Calu3 (cell line): ENCODE results near the gene SASH3. TPM values are rescaled to one million over a fixed set of nuclear protein-coding genes. Genes with fewer than 3 reads are reported as not detected.

Experiments used
- Bru-seq: library from RNA; stranded (reverse); fragments of 400-500 nt; gene quantifications from one replicate; lab custom pipeline; 2021; lab: Mats Ljungman, UMichigan
- BruChase-seq, 2 experiments: library from RNA; stranded (reverse); fragments of 400-500 nt; gene quantifications; one replicate each; lab custom pipeline; 2021; lab: Mats Ljungman, UMichigan
- BruUV-seq: library from RNA; stranded (reverse); fragments of 400-500 nt; replicated peaks from 2 replicates; lab custom pipeline; 2021; lab: Mats Ljungman, UMichigan
- CTCF ChIA-PET: fragments of 300-600 bp; sonication (Branson Sonifier 250); formaldehyde crosslinking; loops from one replicate; lab custom pipeline; 2022; ENCODE audit warnings: antibody characterized with exemption; lab: Charles Lee
- DNase-seq: peaks from one replicate; pipeline ENCODE4 v3.0.0; 2022
- H3K27ac Mint-ChIP-seq: one replicate; pipeline ENCODE4 v1.8.0; 2022; ENCODE audit warnings: mixed read lengths; ENCODE audit not compliant: unreplicated experiment
- H3K27me3 Mint-ChIP-seq: one replicate; pipeline ENCODE4 v1.8.0; 2022; ENCODE audit warnings: mixed read lengths; ENCODE audit not compliant: unreplicated experiment
- H3K36me3 Mint-ChIP-seq: one replicate; pipeline ENCODE4 v1.8.0; 2022; ENCODE audit warnings: mild to moderate bottlenecking, moderate library complexity, mixed read lengths; ENCODE audit not compliant: insufficient read depth, unreplicated experiment
- H3K4me1 Mint-ChIP-seq: one replicate; pipeline ENCODE4 v1.8.0; 2022; ENCODE audit warnings: mild to moderate bottlenecking, low read depth, mixed read lengths; ENCODE audit not compliant: unreplicated experiment
- H3K4me3 Mint-ChIP-seq: one replicate; pipeline ENCODE4 v1.8.0; 2022; ENCODE audit warnings: mild to moderate bottlenecking, low read depth, moderate library complexity, mixed read lengths; ENCODE audit not compliant: unreplicated experiment
- H3K9me3 Mint-ChIP-seq: one replicate; pipeline ENCODE4 v1.8.0; 2022; ENCODE audit warnings: low read depth, mixed read lengths; ENCODE audit not compliant: unreplicated experiment
- intact Hi-C: fragments of 100-400 bp; cut with micrococcal nuclease; formaldehyde crosslinking; loops from one replicate; pipeline ENCODE4 v1.10.0; 2022; ENCODE audit not compliant: unreplicated experiment
- long read RNA-seq: library from polyadenylated mRNA; stranded (forward); transcript quantifications from one replicate; pipeline ENCODE4 v2.0.0, GENCODE V29; 2022
- total RNA-seq: library from RNA; stranded (reverse); gene quantifications from 2 replicates; pipeline ENCODE4 v1.2.3, GENCODE V29; 2022
- TF ChIP-seq, protein P1 (sequence below): fragments of 200-600 bp; IDR thresholded peaks from one replicate; pipeline ENCODE4 v1.8.0; 2022; ENCODE audit warnings: antibody characterized with exemption; ENCODE audit not compliant: unreplicated experiment

Gene SASH3
- not detected in 2 replicates for total RNA-seq
- not detected for Bru-seq, nascent RNA
- not detected for BruChase-seq, experiment 1, labeled RNA remaining after a 6-hour chase
- not detected for BruChase-seq, experiment 2, labeled RNA remaining after a 2-hour chase
- long read RNA-seq, result 0 reads

DNA sequence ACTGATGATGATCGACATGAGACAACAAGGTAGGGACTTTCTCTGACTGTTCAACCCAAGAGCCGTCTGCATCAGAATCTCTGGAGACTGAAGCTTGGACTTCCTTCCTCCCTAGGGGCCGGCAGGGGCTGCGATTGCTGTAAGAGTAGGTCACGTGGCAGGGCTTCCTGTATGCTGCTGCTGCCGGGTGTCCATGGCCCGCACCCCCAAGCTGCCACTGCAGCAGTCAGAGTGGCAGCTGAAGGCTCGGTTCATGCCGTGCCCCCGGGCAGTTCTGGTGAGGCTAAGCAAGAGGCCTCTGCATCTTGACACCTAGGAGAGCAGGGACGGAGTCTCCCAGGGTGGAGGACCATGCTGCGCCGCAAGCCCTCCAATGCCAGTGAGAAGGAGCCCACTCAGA lies at the start of gene SASH3:
TSS of gene SASH3 (plus strand) at position 203 of the 400 bp plus-strand sequence. CDS start at position 352, 149 bp downstream.
- TF ChIP-seq, protein P1, sequence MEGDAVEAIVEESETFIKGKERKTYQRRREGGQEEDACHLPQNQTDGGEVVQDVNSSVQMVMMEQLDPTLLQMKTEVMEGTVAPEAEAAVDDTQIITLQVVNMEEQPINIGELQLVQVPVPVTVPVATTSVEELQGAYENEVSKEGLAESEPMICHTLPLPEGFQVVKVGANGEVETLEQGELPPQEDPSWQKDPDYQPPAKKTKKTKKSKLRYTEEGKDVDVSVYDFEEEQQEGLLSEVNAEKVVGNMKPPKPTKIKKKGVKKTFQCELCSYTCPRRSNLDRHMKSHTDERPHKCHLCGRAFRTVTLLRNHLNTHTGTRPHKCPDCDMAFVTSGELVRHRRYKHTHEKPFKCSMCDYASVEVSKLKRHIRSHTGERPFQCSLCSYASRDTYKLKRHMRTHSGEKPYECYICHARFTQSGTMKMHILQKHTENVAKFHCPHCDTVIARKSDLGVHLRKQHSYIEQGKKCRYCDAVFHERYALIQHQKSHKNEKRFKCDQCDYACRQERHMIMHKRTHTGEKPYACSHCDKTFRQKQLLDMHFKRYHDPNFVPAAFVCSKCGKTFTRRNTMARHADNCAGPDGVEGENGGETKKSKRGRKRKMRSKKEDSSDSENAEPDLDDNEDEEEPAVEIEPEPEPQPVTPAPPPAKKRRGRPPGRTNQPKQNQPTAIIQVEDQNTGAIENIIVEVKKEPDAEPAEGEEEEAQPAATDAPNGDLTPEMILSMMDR, result no peak
- CTCF ChIA-PET, result no interaction called here
- Mint-ChIP-seq H3K27me3 (peaks cover 16% of the 10 kb centered on the region), H3K36me3 (no peaks in the 10 kb centered on the region), H3K4me3 (no peak within 1 kb of the TSS), H3K4me1 (peaks cover 10% of the 10 kb centered on the region), H3K9me3 (no peaks in the 10 kb centered on the region), H3K27ac (no peak within 1 kb of the TSS)
- BruUV-seq, result no TSS peak
- intact Hi-C loops, result no loop called here
- no peak for DNase-seq

DNA sequence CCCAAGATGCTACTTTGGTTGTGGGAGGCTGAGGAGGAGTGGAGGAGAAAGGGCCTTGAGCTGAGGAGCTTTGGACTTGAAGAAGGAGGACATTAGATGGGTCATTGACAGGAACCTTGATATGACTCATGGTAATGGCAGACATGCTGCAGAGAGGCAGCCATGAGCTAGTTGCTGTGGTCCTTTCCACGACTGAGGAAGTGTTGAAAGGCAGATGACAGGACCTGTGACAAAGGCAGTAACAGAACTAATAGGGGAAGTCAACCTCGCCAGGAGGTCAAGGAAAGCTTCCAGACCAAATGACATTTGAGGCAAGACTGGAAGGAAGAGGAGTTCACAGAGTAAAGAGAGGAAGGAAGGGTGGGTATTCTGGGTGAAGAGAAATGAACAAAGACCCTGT lies 48.5 kb upstream of the SASH3 start:
- TF ChIP-seq, protein P1, result no peak
- DNase-seq, result no peak
- intact Hi-C loops, result no loop called here
- H3K4me3 Mint-ChIP-seq, result no peak overlapping the region
- peaks cover 72% of the 10 kb centered on the region for H3K27me3 Mint-ChIP-seq
- H3K9me3 Mint-ChIP-seq, result peaks cover 3% of the 10 kb centered on the region
- BruUV-seq, result no TSS peak
- no peaks in the 10 kb centered on the region for H3K36me3 Mint-ChIP-seq
- no peak overlapping the region for H3K27ac Mint-ChIP-seq
- CTCF ChIA-PET, result no interaction called here
- H3K4me1 Mint-ChIP-seq, result no peaks in the 10 kb centered on the region

DNA sequence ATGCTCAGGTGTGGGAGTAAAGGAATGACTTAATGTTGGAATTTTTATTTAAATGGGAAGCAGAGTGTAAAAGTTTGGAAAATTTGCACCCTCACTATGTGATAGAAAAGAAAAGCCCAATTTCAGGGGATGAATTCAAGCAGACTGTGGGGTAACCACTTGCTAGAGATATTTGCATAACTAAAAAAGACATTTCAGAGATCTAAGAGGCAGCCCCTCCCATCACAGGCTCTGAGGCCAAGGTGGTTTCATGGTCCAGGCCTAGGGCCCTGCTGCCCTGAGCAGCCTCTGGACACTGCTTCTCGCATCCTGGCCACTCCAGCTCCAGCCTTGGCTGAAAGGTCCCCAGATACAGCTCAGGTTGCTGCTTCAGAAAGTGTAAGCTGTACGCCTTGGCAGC lies 46.9 kb upstream of the SASH3 start:
- BruUV-seq, result no TSS peak
- no peak overlapping the region for H3K4me3 Mint-ChIP-seq
- TF ChIP-seq, protein P1, result no peak
- H3K27ac Mint-ChIP-seq, result no peak overlapping the region
- H3K36me3 Mint-ChIP-seq, result no peaks in the 10 kb centered on the region
- CTCF ChIA-PET, result no interaction called here
- DNase-seq, result no peak
- intact Hi-C loops, result no loop called here
- no peaks in the 10 kb centered on the region for H3K4me1 Mint-ChIP-seq
- H3K27me3 Mint-ChIP-seq, result peaks cover 68% of the 10 kb centered on the region
- peaks cover 3% of the 10 kb centered on the region for H3K9me3 Mint-ChIP-seq

DNA sequence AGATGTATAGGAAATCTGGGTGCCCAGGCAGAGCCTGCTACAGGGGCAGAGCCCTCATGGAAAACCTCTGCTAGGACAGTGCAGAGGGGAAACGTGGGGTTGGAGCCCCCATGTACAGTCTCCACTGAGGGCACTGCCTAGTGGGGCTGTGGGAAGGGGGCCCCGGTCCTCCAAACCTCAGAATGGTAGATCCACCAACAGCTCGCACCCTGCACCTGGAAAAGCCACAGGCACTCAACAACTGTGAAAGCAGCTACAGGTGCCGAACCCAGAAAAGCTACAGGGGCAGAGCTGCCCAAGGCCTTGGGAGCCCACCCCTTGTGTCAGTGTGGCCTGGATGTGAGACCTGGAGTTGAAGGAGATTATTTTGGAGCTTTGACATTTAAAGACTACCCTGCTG lies 46.4 kb upstream of the SASH3 start:
- Mint-ChIP-seq H3K4me1 (no peaks in the 10 kb centered on the region), H3K27ac (no peak overlapping the region), H3K36me3 (no peaks in the 10 kb centered on the region), H3K9me3 (peaks cover 3% of the 10 kb centered on the region), H3K27me3 (peaks cover 69% of the 10 kb centered on the region), H3K4me3 (no peak overlapping the region)
- CTCF ChIA-PET, result no interaction called here
- intact Hi-C loops, result no loop called here
- TF ChIP-seq, protein P1, result no peak
- no peak for DNase-seq
- no TSS peak for BruUV-seq
